H1 (cell line): ENCODE measurements around the gene SPRR3. TPM values are rescaled to one million over a fixed set of nuclear protein-coding genes. Genes with fewer than 3 reads are reported as not detected.

Experiments used
- NANOG ChIP-seq: IDR thresholded peaks from 2 replicates; pipeline ENCODE4 v1.6.1; 2011; ENCODE audit warnings: low read length, low read depth, mild to moderate bottlenecking, inconsistent platforms; ENCODE audit not compliant: insufficient read depth, poor library complexity, severe bottlenecking
- NRF1 ChIP-seq: IDR thresholded peaks from 2 replicates; pipeline ENCODE4 v1.6.1; 2011; ENCODE audit warnings: mild to moderate bottlenecking, low read depth, low read length, improper control_type of control experiment
- RAD21 ChIP-seq, 2 experiments: IDR thresholded peaks in 1 of 2; conservative IDR thresholded peaks in 1 of 2; 2 replicates each; pipeline ENCODE4 v1.6.1; 2011; ENCODE audit warnings: low read depth in 2 of 2, low read length in 2 of 2, improper control_type of control experiment in 1 of 2, inconsistent platforms in 1 of 2, mild to moderate bottlenecking in 1 of 2, moderate library complexity in 1 of 2
- polyA plus RNA-seq, 7 experiments: library from polyadenylated mRNA; depleted of rRNA in 3 of 7; stranded (reverse) in 5 of 7; unstranded in 2 of 7; fragments of >200 nt in 5 of 7; fragments of 200-250 nt in 2 of 7; gene quantifications; 1 replicate in 5 of 7; 2 replicates in 1 of 7; 4 replicates in 1 of 7; pipeline versions ENCODE4 v1.2.1 to v1.2.3, GENCODE V29; 2011 to 2013; ENCODE audit warnings: missing spikeins in 2 of 7, mixed read lengths in 2 of 7
- total RNA-seq: library from RNA; stranded (reverse); fragmentation: NEBNext Ultra II Directional; extraction: Animal tissue kit (Norgen Biotek cat#: 25700); gene quantifications from 2 replicates; pipeline ENCODE4 v1.2.1, GENCODE V29; 2021
- TF ChIP-seq, protein P1 (sequence below): IDR thresholded peaks from 2 replicates; pipeline ENCODE4 v1.6.1; 2011; ENCODE audit warnings: low read depth, mild to moderate bottlenecking, low read length; ENCODE audit not compliant: insufficient read depth

Gene SPRR3
- total and polyA plus RNA-seq, 2 of the 8 experiments (the other 6 are each of a cell fraction or from before 2014, with no cell fraction given), result not detected

DNA sequence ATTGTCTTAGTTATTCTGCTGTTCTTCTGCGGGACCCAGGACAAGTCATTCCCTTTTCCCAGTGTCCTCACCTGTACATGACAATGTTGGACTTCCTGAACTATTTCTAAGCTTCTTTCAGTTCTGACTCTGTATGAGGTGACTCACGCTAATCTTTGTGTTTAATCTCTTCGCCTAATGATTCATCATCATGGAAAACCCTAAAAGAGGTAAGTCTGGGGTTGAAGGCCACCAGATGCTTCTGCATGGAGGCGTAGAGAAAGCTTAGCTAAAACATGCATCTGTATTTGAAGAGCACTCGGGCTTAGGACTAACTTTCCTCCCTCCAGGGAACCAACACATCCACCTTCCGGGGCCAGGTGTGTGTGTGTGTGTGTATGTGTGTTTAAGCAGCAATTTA, 47.1 kb upstream of the SPRR3 start (continued):
- TF ChIP-seq, protein P1, sequence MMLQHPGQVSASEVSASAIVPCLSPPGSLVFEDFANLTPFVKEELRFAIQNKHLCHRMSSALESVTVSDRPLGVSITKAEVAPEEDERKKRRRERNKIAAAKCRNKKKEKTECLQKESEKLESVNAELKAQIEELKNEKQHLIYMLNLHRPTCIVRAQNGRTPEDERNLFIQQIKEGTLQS, result no peak
- no peak for TF ChIP-seq RAD21 (IDR thresholded peaks at IDR 0.05 in 1 of 2, conservative IDR thresholded peaks at IDR 0.05 in 1 of 2; ENCODE audit: low read depth in 2 of 2, low read length in 2 of 2)
- TF ChIP-seq NRF1, result no peak
- TF ChIP-seq NANOG, result no peak
